MM.1S (cell line): ENCODE data around the gene GNAL.

Experiments used
- CTCF ChIP-seq: fragments of 300-600 bp; sonication (generic); IDR thresholded peaks from 2 replicates; pipeline ENCODE4 v1.5.1; 2016; ENCODE audit warnings: antibody characterized with exemption, low read length, mixed read lengths
- EZH2 ChIP-seq: fragments of 300-600 bp; sonication (generic); optimal IDR thresholded peaks from 2 replicates; pipeline ENCODE3; 2017; ENCODE audit warnings: low read depth, mild to moderate bottlenecking, antibody characterized with exemption, low read length, mixed read lengths
- EZH2phosphoT487 ChIP-seq: fragments of 300-600 bp; sonication (generic); IDR thresholded peaks from 2 replicates; pipeline ENCODE4 v1.6.1; 2018; ENCODE audit warnings: antibody characterized with exemption, low read length

GRCh38 chr18:11750171-11750570, 61.1 kb downstream of the GNAL start:
- TF ChIP-seq CTCF (no peak), EZH2 (no peak), EZH2phosphoT487 (no peak)
